CMK (cell line): ENCODE measurements around the gene CBR4.
A peak's percentile ranks its signal among the peaks of the same experiment; 100 is the strongest.

Experiments
- DNase-seq: peaks from one replicate; pipeline ENCODE4 v3.0.0-alpha.2; 2010; ENCODE audit warnings: low read depth

The CBR4 gene

DNA sequence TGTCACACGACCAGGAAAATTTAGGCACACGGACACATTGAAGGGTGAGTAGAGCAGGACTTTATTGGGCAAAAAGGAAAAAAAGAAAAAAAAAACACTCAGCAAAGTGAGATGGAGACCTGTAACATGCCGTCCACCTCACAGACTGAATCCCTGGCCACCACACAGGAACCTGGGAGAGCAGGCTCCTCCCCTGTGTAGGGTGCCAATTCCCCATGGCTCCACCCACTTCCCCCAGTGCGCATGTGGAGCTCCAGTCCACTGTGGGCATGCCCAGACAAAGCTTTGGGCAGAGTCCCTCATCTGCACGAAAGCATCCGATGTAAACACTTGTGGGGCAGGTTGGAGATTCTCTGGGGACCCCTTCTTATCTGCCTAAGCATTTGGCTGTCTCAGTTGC, 23.6 kb upstream of the CBR4 start:
- no peak for DNase-seq

DNA sequence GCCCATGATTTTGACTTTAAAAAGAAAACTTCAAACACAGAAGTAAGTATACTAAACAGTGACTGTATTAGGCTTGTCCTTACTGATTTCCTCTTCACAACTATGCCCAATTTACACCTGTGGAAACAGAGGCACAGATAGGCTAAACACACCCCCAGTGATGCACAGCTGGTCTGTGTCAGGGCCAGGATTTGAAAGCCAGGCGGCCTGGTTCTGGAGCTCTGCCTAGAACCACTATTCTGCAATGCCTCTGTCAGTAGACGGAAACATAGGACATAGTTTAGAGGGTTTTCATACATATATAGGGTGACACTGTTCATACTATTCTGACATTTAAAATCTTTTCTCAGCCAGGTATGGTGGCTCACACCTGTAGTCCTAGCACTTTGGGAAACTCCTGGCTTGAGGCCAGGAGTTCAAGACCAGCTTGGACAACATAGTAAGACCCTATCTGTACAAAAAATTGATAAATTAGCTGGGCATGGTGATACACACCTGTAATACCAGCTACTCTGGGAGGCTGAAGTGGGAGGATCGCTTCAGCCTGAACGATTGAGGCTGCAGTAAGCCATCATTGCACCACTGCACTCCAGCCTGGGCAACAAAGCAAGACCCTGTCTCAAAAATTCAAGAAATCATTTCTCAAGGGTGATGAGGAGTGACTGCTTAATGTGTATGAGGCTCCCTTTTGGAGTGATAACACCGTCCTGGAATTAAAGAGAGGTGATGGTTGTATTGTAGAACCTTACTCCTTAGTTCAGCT, 23.0 kb upstream of the CBR4 start:
- DNase-seq: no peak

DNA sequence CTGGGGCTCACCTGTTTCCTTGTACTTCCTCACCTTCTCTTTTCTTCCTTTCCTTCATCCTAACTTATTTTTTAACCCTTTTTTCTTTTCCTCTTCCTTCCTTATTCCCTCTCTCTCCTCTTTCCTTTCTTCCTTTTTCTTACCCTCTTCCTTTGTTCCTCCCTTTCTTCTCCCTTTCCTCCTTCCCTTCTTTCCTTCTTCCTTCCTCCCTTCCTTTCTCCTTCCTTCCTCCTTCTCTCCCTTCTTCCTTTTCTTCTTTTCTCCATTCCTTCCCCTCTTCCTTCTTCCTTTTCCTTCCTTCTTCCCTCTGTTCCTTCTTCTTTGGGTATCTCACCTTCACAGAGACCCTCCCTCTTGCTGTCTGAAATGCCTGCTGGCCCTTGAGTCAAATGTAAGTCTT, 22.1 kb upstream of the CBR4 start:
- no peak for DNase-seq

DNA sequence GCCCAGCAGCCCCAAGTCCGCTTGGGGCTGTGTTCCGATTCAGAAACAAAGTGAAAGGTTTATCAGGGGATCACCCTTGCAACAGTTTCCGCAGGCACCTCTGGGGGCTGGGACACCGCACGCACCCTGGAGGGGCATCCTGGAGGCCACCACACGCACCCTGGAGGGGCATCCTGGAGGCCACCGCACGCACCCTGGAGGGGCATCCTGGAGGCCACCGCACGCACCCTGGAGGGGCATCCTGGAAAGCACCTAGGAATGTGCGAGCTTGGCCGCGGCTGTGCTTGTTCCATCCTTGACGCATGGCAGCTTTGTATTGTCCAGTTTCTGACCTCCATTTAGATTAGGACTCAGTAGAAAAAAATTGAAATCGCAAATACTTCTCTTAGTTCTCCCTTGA, 21.3 kb upstream of the CBR4 start:
- no peak for DNase-seq

DNA sequence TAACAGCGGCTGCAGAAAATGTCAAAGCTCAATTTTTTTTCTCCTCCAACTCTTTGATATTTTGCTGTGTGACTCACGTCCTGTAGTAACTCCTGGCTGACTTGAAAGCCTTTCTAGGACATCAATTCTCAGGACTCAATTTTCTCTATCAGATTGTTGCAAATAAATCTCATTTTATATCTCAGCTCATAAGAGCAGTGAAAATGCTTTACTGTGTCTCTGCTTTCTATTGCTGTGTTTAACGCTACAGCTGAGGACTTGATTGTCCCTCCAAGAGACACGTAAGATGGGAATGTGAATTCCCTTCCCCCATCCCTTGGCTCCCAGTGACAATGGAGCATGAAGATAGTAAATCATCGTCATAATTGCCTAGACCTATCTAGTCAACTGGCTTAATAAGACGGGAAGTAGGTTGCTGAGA, 20.5 kb upstream of the CBR4 start:
- no peak for DNase-seq

DNA sequence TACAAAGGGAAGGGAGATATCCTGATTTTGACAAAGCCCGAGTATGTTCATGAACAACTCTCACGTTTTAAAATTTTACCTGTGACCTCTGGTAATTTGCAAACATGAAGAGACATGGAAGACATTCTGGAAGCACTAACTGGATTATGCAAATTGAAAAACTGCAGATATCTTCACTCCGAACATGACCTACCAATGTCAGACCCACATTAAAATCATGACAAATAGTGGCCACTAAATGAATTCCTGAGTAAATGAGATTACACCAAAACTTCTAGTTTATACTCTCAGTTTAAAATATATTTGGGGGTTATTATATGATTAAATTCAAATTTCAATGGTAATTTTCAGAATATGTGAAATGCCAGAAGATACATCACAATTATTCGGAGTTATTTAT, 19.9 kb upstream of the CBR4 start:
- DNase-seq: no peak

DNA sequence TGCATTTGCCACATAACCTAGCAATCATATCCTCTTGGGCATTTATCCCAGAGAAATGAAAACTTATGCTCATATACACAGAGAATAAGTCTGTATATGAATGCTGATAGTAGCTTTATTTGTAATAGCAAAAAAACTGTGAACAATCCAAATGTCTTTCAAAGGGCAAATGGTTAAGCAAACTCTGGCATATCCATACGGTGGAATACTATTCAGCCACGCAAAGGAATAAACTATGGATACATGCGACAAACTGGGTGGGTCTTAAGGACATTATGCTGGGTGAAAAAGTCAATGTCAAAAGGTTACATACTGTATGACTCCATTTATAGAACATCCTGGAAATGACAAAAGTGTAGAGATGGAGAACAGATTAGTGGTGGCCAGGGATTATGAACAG, 17.6 kb upstream of the CBR4 start:
- no peak for DNase-seq

DNA sequence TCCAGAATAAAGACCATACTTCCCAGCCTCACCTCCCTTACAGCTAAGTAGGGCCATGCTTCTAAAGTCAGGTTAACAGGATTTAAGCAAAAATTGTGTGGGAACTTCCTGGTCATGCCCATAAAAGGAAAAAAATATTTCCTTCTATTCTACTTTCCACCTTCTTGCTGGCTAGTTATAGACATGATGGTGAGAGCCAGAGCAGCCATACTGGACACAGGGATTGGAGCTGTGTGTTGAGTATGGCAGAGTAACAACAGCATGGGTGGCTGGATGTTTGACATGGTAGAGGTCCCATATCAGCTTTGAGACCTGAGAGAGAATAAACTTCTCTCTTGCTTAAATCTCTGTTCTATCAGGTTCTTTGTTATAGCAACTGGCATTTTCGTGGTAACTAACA, 15.1 kb upstream of the CBR4 start:
- no peak for DNase-seq

DNA sequence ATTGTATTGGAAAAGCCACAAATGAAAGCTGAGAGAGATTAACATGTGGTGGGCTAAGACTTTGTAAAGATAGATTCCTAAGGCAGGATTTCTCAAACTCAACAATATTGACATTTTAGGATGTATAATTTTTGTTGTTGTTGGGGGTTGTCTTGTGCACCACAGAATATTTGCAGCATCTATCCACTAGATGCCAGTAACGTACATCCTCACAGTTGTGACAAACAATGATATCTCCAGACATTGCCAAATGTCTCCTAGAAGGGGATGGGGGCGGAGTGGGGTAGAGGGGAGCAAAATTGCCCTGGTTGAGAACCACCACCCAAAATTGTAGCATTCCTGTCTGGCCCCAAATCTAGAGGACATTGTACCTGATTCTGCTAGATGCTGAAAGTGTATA, 14.7 kb upstream of the CBR4 start:
- no peak for DNase-seq

DNA sequence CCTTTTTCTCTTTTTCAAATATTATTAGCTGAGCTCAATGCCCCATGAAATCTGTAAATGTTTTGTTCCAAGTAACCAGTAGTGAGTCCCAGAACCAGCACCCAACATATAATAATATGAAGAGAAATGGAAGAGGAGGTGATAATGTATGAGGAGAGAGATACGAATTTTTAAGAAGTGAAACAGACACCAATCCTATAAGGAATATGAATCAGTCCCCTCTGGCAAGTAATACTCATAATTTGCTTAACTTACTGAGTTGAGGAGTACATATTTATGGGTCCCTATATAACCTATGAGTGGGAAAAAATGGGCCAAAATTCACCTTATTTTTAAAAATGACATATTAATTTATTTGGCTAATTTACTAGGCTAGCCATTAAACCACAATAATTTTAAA, 8.4 kb upstream of the CBR4 start:
- DNase-seq: no peak

DNA sequence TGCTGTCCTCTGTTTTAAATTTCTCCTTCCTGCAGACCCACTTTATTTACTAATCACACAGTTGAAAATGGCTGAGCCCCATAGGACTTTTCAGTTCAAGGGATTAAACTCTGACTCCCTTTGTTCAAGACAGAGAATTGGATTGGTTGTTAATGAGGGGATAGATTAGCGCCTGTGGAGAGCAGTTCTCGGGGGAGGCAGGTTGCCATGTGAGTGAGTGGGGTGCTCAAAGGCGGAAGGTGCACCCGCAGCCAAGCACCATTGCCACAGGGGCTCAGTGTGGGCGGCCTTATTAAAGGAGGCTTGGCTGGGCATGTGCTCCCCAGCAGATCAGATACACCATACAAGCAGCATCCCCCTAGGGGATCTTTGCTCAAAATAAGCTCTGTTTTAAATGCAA, 7.9 kb upstream of the CBR4 start:
- no peak for DNase-seq

DNA sequence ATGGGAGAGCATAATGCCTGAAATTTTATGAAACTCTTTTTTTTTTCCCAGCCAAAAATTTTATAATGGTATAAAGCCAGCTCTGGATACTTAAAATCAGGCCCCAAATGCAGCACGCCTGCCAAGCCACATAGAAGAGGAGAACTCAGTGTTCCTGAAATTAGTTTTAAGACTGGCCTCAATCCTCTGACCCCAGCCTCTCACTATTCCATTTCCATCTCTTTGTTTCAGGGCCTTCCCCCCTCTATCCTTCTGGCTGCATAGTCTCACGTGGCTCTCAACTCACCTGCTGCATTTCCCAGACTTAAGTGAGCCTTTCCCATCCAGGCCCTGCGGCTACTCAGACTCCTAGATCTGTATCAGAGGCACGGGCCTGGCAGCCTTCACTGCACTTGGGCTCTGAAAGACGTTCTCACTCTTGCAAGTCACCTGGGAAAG, 5.2 kb upstream of the CBR4 start:
- DNase-seq: no peak

DNA sequence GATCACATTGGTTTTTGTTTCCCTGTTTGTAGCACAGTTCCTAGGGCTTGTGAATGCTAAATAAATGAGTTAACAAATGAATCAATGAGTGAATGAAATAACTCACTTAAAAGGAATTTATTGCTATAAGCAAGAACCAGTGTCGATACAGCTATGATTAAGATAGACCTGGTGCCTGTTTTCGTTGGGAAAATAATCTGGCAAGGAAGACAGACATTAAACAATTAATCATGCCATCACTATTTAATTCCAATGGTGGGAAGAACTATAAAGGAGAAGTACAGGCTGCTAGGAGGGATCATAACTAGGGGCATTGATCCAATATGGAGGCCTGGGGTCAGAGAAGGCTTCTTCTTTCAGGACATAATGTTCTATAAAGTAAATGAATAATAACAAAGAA, 4.5 kb upstream of the CBR4 start:
- DNase-seq: no peak

DNA sequence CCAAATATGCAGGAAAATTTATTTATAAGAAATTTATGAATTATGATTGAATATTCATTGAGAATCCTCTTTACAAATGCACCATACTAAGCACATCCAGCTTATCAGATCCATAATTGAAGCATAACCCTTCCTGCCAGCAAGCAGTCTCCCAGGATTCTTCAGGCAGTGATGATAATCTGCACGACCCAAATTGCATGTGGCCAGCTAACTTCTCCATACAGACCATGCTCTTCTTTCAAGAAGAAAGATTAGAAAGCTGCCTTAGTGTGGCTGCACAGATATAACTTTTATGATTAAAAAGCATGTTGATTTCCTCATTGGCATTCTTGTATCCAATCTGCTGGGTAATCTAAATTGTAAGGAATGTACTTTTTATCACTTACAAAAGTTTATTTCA, 3.3 kb upstream of the CBR4 start:
- no peak for DNase-seq

DNA sequence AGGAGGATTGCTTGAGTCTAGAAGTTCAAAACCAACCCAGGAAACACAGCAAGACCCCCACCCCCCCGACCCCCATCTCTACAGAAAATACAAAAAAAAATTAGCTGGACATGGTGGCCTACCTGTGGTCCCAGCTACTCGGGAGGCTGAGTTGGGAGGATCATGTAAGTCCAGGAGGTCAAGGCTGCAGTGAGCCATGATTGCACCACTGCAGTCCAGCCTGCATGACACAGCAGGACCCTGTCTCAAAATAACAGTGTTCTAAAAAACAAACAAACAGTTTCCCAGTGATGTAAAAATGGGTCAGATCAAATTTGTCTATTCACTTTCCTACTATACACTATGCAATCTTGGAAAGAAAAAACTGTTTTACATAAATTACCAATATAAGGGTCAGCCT, 2.0 kb upstream of the CBR4 start:
- DNase-seq: no peak

DNA sequence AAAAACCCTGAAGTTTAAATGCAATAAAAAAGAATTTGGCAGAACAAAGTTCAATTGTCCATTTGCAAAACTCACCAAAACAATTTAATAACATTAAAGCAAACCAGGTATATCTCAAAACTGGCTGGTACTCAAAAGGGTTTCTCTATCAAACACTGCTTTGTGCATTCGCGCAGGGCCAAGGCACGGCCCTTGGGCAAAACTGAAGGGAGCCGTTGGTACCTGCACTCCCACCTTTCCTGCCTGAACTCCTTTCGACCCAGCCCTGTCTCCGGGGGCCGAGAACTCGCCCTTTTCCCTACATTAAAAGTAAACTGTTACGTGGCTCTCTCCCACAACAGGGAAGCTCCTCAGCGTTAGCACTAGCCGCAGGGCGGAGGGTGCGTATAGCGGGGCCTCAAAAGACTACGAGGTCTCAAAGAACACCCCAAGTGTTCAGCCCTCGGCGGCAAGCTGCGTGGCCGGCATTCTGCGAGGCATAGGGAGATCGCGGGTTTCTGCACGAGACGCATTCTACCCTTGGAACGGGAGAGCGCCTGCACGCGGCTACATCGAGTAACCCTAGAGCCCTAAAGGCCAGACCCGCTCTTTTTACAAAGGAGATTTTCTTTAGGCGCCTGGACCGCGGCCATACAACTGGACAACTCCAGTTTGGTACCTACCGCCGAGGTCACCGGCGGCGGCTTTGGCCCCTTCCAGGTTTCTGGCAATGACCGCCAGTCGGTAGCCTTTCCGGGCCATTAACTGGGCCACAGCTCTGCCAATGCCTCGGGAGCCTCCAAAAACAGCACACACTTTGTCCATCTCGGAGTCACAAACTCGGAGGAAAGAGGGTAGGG, 550 bp downstream of the CBR4 start:
- peak; percentile 42 for DNase-seq

DNA sequence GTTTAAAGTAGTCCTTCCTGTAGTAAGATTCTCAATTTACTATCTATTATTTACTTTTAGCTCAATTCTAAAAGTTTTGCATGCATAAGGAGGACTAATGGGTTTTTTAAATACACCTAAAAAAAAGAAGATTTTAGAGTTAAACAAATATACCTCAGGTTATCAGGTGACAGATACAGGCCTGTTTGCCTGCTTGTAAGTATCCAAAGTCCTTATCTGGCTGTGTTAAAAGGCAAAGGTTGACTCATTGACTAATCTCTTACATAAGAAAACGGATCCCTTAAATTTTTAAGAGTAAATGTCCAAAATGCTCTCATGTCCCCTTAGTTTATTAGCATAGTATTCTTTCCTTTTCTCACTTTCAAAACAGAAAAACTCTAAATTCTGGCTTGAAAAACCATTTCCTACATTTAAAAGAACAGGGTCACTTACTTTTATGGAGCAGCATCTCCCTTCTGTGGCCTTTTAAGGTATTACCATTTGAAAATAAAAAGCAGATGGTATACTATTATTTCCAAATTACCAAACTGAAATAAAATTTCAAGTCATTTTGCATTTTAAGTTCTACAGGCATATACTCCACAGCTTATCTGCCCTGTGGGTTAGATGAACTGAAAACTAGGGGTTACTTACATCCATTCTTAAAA, 4.5 kb downstream of the CBR4 start:
- no peak for DNase-seq

DNA sequence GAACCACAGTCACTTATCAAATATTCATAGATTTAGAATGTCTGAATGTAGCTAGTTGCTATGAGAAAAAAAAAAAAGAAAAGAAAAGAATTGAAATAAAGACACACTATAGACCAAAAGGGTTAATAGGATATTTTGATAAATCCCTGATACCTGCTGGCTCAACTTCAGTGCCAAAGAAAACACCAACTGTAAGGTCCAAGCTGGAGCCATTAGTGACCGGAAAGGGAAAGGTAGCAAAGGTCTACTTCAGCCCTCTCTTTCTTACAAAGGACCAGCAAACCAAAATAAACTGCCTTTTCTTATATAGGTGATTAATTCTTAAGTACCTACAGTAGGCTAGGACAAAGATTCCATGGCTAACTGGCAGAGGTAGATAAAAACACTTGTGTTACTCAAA, 9.7 kb downstream of the CBR4 start:
- DNase-seq: no peak

DNA sequence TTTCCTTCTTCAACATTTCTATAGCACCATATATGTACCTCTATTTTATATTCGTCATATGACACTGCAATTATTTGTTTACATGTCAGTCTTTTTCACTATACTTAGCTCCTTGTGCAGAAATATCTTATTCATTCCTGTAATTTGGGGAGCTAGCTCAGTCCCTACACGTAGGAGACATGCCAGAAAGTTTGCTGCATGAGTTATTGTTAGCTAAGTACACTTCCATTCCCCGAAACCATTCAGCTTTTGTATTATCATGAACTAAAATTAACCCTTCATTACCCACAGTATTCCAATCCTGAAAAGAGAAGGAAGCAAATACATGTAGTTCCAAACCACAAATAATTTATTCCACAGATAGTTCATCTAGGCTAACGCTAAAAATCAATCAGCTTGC, 10.2 kb downstream of the CBR4 start:
- no peak for DNase-seq

DNA sequence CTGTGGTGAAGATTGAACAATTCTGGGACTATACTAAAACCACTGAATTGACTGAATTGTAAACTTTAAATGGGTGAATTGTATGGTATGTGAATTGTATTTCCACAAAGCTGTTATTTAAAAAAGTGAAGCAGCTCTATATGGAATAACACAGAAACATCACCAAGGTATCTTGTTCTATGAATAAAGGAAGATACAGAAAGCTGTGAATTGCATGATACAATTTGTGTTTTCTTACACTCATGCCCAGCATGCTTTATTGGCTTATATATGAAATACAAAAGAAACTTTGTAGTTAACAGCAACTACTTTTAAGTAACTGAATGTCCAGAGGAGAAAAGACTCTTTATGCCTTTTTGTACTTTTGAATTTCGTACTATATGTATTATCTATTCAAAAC, 11.5 kb downstream of the CBR4 start:
- no peak for DNase-seq

DNA sequence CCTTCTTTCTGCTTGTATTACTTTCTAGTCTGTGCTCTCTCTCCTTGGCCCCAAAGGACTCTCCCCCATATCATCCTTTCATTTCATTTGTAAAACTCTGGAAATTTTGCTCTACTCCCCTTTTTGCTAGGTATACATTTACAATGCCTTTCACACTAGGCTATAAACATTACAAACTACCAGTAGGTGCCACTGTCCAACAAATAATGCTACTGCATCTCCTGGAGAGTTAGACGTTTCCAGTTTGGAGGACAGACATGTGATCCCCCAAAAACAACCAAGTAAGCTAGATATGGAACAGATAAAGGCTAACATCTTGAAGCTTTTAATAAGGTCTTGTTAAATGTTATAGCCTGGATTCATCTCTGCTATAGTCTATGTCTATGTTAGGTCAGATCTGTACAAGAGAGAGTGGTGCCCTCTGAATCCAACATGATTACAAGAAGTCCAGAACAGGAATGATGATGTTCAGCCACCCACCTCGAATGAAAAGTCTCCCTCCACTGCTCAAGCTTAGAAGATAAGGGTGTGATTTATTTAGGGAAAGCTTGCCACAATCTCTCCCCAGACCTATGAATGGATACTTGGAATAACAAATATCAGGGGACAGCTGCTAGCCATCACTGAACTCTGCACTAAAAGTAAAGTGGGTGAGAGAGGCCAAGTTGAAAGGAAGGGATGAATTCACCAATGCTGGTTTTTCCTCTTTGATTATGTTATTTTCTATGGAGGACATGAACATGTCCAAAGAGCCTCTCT, 14.3 kb downstream of the CBR4 start:
- DNase-seq: no peak

DNA sequence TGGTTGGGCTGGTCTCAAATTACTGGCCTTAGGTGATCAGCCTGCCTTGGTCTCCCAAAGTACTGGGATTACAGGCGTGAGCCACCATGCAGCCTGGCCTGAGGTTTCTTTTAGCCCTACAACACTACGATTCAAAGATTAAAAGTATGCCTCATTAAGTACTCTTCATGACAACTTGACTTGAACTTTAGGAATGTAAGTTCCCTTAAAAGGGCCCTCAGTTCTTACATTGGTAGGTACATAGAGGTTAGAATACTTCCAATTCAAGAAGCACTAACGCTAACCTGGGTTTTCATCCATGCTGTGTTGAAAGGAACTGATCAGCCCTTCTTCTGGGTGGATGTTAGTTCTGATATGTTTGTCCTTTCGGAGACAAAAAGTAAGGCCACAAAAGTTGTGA, 15.1 kb downstream of the CBR4 start:
- DNase-seq: no peak
